GM19193 (cell line): ENCODE data around the gene GIGYF2.

Experiments
- POLR2A ChIP-seq: IDR thresholded peaks from 4 replicates; pipeline ENCODE4 v1.6.1; 2011; ENCODE audit not compliant: insufficient read depth, insufficient read length; ENCODE audit errors: extremely low read depth

The GIGYF2 gene

DNA sequence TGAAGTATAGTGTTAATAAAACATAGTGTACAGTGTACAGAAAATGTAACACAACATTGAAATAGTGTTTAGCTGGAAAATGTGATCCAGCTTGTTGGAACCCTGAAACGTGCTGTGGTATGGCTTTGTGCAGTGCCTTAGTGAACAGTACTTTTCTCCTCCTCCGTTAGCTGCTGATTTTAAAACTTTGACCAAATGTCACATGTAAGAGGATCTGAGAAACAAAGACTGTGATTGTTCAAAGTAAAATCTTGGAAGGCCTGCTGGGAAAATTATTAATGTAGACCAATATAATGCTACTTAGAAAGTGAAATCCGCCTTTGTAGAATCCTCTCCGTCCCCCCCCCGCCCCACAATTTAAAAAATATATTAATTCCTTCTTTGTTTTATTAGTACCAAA is 80.1 kb downstream of the GIGYF2 start:
- no peak for TF ChIP-seq POLR2A

GRCh38 chr2:232779465-232779864 is 82.3 kb downstream of the GIGYF2 start:
- no peak for TF ChIP-seq POLR2A

GRCh38 chr2:232779934-232780333 is 82.8 kb downstream of the GIGYF2 start:
- no peak for TF ChIP-seq POLR2A

DNA sequence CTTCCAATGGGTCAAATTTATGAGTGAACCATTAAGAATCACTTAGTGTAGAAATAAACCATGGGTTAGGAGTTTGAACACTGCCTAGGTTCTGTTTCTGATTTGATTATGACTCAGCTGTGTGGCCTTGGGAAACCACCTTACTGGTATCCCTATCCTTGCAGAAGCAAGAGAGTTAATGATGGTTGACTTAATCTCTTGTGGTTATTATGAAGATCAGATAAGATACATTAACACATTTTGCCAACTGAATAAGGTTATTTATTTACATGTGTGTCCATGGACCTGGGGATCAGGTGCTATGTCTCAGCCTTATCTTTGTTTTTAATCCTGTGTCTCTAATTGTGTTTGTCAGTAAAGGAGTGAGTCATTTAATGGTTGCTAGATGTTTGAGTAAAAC is 84.6 kb downstream of the GIGYF2 start:
- no peak for TF ChIP-seq POLR2A

DNA sequence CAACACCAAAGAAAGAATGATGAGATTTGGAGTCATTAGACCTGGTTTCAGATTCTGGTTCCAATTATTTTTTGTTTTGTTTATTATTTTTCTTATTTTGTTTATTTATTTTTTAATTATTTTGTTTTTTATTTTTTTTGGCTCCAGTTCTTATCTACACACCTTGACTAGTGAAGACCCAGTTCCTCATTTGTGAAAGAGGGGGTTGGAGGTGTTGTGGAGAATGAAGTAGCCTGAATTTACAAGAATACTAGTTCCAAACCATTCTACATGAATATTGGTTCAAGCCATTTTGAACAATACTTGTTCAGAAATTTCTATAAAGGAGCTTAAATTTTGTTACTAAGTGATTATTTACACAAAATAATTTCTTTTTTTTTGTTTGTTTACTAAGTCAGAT is 86.1 kb downstream of the GIGYF2 start:
- no peak for TF ChIP-seq POLR2A

- no peak for TF ChIP-seq POLR2A
These were observed 90.7 kb downstream of the GIGYF2 start for GRCh38 chr2:232787806-232788205.

DNA sequence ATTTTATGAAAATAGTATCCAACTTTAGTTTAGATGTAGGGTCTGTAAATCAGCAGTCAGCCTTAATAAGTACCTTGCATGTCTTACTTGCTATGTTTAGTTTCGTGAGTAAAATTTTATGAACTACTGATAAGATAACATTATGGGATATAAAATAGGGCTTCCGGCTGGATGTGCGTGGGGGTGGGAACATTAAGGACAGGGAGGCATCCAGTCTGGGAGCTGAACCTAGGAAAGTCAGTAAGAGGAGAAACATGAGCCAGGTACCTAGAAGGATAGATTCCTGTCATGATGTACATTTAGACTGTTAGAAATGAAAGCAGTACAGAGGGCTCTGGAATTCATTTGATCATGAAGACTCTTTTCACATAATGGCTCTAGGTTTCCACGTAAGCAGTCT is 92.0 kb downstream of the GIGYF2 start:
- no peak for TF ChIP-seq POLR2A

GRCh38 chr2:232791518-232791917 is 94.4 kb downstream of the GIGYF2 start:
- no peak for TF ChIP-seq POLR2A

- TF ChIP-seq POLR2A, result no peak
These were observed 96.1 kb downstream of the GIGYF2 start for GRCh38 chr2:232793271-232793670.

GRCh38 chr2:232794981-232795380 is 97.8 kb downstream of the GIGYF2 start:
- no peak for TF ChIP-seq POLR2A

DNA sequence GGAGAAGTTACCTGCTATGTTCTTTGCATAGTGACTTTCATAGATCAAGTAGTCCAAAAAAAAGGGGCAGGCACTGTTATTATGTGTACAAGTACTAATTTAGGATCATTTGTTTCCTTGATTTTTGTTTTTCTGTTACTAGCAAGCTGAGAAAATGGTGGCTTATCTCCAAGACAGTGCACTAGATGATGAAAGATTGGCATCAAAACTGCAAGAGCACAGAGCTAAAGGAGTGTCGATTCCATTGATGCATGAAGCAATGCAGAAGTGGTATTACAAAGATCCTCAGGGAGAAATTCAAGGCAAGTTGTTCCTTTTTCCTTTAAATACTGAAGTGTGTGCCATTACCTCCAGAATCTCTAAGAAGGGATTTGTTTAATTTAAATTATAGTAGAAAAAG is 98.8 kb downstream of the GIGYF2 start:
- TF ChIP-seq POLR2A, result no peak

DNA sequence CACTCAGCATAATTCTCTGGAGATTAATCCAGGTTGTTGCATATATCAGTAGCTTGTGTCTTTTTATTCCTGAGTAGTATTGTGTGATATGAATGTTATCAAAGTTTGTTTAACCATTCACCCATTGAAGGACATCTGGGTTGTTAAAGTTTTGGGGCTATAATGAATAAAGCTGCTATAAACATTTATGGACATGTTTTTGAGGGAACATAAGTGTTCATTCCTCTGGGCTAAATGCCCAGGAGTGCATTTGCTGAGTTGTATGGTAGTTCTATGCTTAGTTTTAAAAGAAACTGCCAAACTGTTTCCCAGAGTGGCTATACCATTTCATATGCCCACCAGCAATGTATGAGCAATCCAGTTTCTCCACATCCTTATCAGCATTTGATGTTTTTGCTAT is 101.1 kb downstream of the GIGYF2 start:
- TF ChIP-seq POLR2A, result no peak

- TF ChIP-seq POLR2A, result no peak
These were observed 103.0 kb downstream of the GIGYF2 start for GRCh38 chr2:232800166-232800565.

DNA sequence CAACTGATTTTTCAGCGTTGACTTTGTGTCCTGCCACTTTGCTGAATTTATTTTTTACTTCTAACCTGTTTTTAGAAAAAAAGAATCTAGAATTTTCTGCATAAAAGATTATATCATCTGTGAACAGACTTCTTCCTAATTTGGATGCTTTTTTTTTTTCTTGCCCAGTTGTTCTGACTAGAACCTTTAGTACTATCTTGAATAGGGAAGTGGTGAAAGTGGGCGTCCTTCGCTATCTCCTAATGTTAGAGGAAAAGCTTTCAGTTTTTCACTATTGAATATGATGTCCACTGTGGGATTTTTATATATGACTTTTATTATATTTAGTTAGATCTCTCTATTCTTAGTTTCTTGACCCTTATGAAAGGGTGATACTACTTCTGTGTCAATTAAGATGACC is 105.0 kb downstream of the GIGYF2 start:
- no peak for TF ChIP-seq POLR2A

DNA sequence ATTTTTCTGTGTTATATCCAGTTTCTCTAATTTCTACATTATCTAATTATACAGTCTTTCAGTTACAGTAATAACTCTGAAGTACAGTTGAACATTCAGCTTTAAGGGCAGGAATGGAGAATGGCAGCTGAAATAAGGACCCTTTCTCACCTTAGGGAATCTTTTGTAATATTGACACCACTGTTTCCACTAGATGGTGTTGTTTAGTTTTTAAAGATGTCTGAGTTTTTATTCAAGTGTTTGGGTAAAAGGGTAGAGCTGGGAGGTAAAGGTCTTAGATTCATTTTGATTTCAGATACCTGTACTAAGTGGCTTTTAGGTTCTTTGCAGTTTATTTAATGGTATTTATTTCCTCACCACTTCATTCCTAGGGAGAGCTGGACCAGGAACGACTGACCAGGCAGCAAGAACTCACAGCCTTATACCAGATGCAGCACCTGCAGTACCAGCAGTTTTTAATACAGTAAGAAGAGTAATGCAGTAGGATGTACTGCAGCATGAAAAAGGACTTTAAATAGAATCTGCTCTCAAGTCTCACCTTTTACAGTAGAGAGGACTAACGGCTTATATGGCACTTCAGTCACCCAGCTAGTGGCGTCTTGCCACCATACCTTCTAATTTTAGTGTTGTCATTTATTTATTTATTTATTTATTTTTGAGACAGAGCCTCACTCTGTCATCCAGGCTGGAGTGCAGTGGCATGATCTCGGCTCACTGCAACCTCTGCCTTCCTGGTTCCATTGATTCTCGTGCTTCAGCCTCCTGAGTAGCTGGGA is 112.4 kb downstream of the GIGYF2 start:
- no peak for TF ChIP-seq POLR2A

GRCh38 chr2:232810444-232810843 is 113.3 kb downstream of the GIGYF2 start:
- TF ChIP-seq POLR2A, result no peak

DNA sequence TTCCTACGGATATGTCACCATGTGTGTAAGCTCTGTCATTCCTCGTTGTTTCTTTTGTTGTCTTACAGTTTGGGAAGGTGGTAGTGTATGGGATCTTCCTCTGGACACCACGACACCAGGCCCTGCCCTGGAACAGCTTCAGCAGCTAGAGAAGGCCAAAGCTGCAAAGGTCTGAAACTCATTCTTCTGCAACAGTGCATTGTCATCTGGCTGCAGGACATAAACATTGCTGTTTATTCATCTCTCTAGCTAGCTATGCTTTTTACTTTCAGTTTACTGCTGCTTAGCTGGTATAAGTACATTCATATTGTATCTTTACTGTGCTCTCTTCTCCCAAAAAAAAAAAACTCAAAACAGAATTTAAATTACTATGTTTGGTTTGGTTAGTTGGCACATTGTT is 118.4 kb downstream of the GIGYF2 start:
- no peak for TF ChIP-seq POLR2A
